Measurements from ENCODE around the gene ALG6. TPM values are rescaled to one million over a fixed set of nuclear protein-coding genes. Genes with fewer than 3 reads are reported as not detected.

The ALG6 gene
- total RNA-seq, 4 donors from 2014 or later: 5.7 to 21.8 (median 10.5) TPM

DNA sequence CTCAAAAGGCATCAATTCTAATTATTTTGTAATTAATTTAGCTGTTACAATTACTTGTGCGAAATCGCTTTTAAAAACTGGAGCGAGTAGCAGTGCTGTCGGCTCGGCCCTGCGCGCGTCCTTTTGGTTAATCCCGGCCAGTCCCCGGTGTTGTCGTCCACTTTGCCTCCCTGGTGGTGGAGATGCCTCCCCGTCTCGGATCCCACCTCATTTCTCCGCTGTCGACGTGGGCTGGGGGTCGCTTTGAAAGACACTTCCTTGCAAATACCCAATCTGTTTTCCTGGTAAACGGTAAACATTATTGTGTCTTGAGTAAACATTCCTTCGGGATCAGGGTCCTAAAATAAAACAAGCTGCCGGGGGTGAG, 41.3 kb upstream of the ALG6 start:
- TF ChIP-seq CTCF (IDR thresholded peaks at IDR 0.05; ENCODE audit: low read depth): no peak

- no peak for TF ChIP-seq CTCF (IDR thresholded peaks at IDR 0.05; ENCODE audit: low read depth)
Observed at GRCh38 chr1:63326473-63327380, 40.7 kb upstream of the ALG6 start.

GRCh38 chr1:63327417-63328054, 39.9 kb upstream of the ALG6 start:
- TF ChIP-seq CTCF (IDR thresholded peaks at IDR 0.05; ENCODE audit: low read depth): no peak

DNA sequence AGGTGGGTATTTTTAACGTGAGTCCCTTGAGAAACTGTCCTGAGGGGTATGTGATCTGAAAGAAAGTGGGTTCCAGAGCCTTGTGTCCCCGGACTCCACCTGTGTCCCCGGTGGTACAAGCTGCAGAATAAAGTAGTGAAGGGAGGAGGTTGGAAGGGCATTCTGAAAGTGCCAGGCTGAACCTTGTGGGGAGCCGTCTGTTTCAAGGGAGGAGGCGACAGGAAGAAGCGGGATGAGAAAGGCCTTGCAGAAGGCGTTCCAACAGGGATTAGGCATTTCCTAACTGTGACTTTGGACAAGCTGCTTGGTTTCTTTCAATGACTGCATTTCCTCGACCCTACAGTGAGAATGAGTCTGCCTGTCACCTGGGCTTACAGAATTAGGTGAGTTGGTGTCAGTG, 39.3 kb upstream of the ALG6 start:
- TF ChIP-seq CTCF (IDR thresholded peaks at IDR 0.05; ENCODE audit: low read depth): no peak

- TF ChIP-seq CTCF (IDR thresholded peaks at IDR 0.05; ENCODE audit: low read depth): no peak
Observed at GRCh38 chr1:63328781-63329180, 38.6 kb upstream of the ALG6 start.

GRCh38 chr1:63329621-63330330, 37.7 kb upstream of the ALG6 start:
- no peak for TF ChIP-seq CTCF (IDR thresholded peaks at IDR 0.05; ENCODE audit: low read depth)

Measured in subcutaneous adipose tissue (tissue), 4 donors.